NCI-H345 treated with DMSO at 0.1 percent for 48 hours (cell line): ENCODE data around the gene NECAB3.

Experiments
- DNase-seq: peaks from one replicate; lab custom pipeline; 2025; ENCODE audit not compliant: unreplicated experiment; lab: John Stamatoyannopoulos, UW

Gene NECAB3

GRCh38 chr20:33697129-33697528 is 22.9 kb upstream of the NECAB3 start:
- DNase-seq, result no peak

DNA sequence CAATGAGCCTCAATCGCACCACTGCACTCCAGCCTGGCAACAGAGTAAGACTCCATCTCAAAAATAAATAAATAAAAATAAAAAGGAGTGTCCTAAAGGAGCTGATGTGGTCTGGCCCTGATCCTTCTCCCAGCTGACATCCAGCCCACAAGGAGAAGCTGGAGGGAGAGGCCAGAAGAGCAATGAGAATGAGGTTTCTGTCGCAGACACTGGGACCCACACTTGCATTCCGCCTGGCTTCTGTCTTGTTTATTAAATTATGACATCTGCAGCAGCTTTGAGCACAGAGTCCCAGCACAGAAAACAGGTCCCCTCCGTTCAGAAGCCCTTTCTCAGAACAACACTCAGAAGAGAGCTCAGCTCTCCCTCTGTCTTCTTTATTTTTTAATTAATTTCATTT is 22.2 kb upstream of the NECAB3 start:
- no peak for DNase-seq

- DNase-seq, result no peak
Measured at GRCh38 chr20:33694639-33695012, 20.4 kb upstream of the NECAB3 start.

- DNase-seq, result peak; percentile 71
Measured at GRCh38 chr20:33693741-33694638, 19.8 kb upstream of the NECAB3 start.

DNA sequence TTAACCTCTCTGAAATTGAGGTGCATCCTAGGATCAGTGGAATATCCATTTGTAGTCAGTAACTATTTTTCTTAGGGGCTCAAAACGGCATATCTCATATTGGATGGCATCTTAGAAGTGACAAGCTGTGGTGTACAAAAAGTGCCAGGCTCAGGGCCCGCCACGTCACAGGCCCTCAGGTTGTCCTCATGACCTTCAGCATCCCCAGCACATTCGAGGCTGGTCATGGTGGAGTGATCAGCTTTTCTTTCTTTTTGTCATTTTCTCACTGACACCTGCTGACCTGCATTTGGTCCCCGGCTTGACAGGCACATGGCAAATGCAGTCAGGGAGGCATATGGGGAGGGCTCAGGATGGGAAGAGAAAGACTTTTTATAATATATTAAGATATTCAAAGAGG is 19.1 kb upstream of the NECAB3 start:
- peak; percentile 34 for DNase-seq

DNA sequence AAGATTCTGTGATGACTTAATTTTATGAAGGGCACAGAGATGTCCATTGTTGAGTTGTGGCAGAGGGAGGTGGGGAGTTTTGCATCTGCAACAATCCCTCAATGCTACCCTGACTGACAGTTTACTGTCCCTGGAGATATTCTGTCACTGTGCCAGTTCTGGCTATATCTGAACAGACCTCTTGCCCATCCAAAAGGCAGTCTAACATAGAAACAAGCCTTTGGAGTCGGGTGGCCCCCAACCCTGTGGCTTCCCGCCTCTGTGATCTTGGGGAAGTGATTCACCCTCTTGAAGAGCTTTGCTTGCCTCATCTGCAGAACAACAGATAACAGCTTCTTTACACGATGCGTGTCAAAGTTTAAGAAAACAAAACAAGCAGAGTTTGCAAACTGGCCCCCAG is 15.7 kb upstream of the NECAB3 start:
- no peak for DNase-seq

DNA sequence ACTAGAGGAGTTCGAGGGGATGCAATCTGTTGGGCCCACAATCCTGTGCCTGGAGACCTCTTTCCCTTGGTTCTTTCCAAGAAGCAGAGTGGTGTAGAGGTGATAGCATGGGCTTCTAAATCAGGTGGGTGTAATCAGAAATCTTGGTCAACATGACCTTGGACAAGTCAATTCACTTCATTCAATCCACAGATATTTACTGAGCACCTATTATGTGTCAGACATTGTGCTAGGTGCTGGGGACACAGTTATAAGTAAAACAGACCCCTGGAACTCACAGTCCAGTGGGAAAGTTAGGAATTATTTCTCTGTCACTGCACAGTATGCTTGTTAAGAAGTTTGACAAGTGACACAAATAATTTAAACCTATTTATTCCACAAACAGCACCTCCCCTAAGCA is 15.3 kb upstream of the NECAB3 start:
- DNase-seq, result no peak

DNA sequence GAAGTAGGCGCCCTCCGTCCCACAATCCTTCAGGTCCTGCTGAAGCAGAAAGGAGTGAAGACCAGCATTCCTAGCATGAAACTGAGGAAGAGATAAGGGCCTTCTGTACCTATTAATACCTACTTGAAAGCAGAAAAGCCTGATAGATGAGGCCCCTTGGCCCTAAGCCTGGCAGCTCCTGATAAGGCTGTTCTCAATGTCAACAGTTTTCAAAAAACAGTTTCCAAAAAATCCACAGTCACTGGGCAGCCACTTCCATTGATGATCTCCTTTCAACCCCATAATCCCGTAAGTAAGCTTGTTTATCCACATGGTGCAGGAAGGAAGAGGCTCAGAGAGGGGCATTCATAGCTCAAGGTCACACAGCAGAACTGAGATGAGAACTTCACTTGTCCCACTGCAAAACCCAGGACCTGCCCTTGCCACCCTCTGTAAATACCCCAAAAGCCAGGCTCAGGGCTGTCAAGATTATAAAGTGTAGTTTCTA is 14.8 kb upstream of the NECAB3 start:
- no peak for DNase-seq

DNA sequence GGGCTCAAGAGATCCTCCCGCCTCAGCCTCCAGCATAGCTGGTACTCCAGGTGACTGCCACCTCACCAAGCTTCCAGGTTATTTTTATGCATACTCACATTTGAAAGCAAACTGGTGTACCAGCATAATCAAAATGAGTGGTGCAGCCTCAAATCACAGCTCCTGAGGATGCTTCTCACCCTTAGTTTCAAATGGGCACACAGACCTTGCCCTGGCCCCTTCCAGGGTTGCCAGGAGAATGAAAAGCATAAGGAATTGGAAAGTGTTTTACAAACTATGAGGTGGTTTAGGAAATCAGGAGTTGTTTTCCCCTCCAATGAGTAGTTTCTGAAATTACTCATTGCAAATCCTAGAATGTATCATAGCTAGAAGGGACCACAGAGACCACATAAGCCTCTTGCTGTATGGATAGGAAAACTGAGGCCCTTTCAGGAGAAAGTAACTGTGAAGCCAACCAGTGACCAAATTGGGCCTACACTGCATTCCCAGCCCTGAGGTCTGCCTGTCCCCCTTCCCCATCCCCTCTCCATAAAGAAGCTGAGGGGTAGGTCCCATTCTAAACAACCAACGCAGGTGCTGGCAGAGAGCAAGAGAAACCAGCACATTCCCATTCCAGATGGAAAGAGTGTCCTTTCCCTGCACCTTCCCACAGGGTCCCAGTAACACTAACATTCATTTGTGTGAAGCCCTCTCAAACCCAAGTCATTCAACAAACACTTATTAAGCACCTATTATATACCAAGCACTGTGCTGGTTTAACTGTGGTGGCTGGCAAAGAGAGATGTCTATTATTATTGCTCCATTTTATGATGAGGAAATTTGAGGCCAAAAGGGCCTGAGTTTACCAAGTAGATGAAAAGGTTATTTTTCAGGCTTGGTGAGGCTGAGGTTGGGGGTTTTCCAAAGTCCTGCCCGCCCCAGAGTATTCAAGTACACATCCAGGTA is 14.0 kb upstream of the NECAB3 start:
- no peak for DNase-seq

- no peak for DNase-seq
Measured at GRCh38 chr20:33687370-33687915, 13.2 kb upstream of the NECAB3 start.

- no peak for DNase-seq
Measured at GRCh38 chr20:33686984-33687366, 12.7 kb upstream of the NECAB3 start.

GRCh38 chr20:33686100-33686983 is 12.1 kb upstream of the NECAB3 start, which contains the start of gene E2F1:
E2F1 (minus strand) TSS chr20:33686385; CDS start chr20:33686264, 121 bp downstream.
- peak; percentile 95 for DNase-seq

DNA sequence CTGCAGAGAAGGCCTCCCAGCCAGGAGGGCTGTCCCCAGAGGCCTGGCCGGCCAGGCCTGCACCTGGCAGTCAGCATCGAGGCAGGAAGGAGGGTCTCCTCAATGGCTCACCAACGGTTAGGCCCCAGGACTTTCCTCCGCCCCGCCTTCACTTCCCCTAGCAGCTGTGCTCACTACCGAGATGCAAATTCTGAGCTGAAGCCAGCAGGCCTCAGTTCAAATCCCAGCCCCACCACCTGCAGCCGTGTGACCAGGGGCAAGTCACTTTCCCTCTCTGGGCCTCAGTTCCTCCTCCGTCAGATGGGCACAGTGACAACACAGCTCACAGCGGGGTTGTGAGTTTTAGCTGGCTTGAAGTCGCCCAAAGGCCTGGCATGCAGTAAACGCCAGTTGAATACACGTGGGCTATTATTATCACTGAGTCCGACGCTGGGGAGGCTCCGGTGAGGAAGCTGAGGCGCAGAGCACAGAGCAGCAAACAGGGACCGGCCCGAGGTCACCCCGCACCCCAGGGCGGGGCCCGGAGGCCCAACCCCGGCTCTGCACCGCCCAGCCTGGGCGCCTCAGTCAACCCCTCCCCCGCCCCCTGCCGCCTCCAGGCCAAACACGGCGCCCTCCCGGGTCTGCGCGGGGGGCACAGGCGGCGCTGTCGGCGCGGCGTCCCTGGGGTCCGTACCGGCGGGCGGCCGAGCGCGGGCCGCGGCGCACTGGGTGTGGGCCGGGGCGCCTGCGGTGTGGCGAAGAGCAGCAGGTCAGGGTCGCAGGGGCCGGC is 11.3 kb upstream of the NECAB3 start:
- peak; percentile 28 for DNase-seq

DNA sequence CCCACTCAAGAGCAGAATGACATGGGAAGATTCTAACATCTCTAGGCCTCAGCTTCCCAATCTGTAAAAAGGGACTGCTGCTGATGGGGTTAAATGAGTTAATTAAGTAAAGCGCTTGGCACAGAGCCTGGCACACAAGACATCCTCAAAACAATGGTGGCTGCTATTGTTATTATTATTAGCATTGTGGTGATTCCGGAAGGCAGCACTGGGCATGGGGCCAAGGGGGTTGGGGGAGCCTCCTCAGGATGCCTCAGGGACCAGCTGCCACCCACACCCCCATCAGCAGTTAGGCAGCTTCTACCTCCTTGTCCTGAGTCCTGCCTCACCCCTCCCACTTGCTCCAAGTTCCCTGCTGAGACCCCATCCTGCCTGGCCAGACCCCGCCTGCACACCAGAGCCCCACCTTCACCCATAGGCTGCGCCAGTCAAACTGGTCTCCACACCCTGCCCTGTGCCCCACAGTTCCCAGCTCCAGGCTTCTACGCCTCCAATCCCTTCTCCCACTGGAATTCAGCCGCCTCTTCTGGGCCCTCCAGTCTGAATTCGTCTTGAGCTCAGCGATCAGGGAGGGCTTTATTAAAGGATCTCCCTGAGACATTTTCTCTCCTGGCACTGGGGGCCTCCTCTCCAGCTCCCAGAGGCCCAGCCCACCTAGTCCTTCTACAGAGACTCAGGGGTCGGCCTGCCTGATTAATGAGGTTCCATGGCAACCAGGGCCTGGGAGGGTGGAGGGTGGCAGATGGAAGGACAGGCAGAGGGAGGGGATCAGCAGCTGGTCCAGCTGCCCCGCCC is 10.5 kb upstream of the NECAB3 start:
- peak; percentile 76 for DNase-seq

DNA sequence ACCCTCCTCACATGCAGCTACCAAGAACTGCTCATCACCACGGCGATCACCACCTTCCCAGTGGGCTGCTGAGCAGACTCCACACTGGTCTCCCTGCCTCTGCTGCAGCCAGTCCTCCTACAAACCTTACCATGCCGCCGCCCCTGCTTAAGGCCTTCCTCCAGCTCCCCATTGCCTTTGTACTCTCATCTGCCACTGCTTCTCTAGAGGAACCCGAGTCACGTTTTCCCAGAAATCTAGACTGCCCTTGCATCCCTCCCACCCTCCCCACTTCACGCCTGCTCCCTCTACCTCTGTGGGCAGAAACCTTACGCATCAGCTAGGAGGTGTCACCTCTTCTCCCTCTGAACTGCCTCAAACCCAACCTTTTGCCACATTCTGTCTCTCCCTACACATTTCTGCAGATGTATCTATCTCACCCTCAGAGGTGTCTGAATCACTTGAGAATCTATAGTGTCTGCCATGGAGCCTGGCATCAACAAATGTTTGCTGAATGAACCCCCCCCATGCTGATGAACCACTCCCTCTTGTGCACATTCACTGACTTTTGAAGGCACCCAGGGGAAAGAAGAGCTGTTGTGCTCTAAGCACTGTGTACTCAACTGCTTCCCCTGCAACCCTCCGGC is 7.6 kb upstream of the NECAB3 start:
- peak; percentile 70 for DNase-seq

DNA sequence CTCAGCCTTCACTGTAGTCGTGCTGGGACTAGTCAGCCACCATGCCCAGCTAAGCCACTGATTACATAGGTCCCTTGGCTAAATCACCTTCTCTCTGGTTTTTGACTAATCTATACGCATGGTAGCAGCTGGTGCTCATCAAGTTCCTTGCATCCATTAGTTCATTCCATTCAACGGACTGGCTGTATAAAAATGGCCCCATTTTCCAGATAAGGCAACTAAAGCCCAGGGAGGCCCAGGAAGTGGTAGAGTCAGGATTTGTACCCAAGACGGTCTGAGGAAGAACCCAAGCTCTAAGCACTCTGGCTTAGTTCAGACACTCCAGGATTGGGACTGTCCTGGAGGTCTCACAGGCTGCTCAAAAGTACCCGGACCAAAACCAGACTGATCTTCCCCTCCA is 7.1 kb upstream of the NECAB3 start:
- no peak for DNase-seq

DNA sequence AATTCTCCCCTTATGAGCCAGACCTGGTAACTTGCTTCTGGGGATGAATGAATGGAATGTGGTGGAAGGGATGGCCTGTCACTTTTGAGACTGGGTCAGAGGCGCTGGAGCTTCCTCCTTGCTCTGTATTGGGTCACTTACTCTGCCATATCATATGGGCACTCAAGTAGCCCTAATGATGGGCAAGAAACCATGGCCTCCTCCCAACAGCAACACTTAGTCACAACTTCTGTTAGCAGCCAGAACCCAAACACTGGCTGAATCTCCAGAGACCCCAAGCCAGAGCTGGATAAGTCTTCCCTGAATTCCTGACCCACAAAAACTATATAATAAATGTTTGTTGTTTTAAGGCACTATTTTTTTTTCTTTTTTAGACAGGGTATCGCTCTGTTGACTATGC is 6.5 kb upstream of the NECAB3 start:
- DNase-seq, result no peak

- DNase-seq, result no peak
Measured at GRCh38 chr20:33679758-33680485, 5.7 kb upstream of the NECAB3 start.
